ENCODE measurements around the gene LRP1B.
"Not testable (repeated sequence)": the region's sequence is repeated elsewhere in the genome, so short reads cannot be mapped to it uniquely, and the experiment has no call there.

The LRP1B gene

GRCh38 chr2:140354544-140354943 is 1776.3 kb downstream of the LRP1B start:
- DNase-seq, result no peak

GRCh38 chr2:140353541-140353940 is 1777.3 kb downstream of the LRP1B start:
- no peak for DNase-seq

GRCh38 chr2:140351692-140352091 is 1779.1 kb downstream of the LRP1B start:
- no peak for DNase-seq

- no peak for DNase-seq
These were observed 1781.1 kb downstream of the LRP1B start for GRCh38 chr2:140349695-140350094.

- no peak for DNase-seq
These were observed 1782.0 kb downstream of the LRP1B start for GRCh38 chr2:140348826-140349225.

GRCh38 chr2:140344838-140345237 is 1786.0 kb downstream of the LRP1B start:
- DNase-seq, result no peak

- not testable (repeated sequence) for DNase-seq
These were observed 1786.5 kb downstream of the LRP1B start for GRCh38 chr2:140344266-140344665.

- no peak for DNase-seq
These were observed 1792.0 kb downstream of the LRP1B start for GRCh38 chr2:140338795-140339194.

GRCh38 chr2:140337061-140337460 is 1793.8 kb downstream of the LRP1B start:
- no peak for DNase-seq

GRCh38 chr2:140316345-140316744 is 1814.5 kb downstream of the LRP1B start:
- no peak for DNase-seq

- no peak for DNase-seq
These were observed 1818.9 kb downstream of the LRP1B start for GRCh38 chr2:140311905-140312304.

GRCh38 chr2:140308706-140309105 is 1822.1 kb downstream of the LRP1B start:
- DNase-seq, result no peak

GRCh38 chr2:140307532-140307931 is 1823.3 kb downstream of the LRP1B start:
- DNase-seq, result no peak

GRCh38 chr2:140295767-140296166 is 1835.0 kb downstream of the LRP1B start:
- no peak for DNase-seq

GRCh38 chr2:140288726-140289125 is 1842.1 kb downstream of the LRP1B start:
- no peak for DNase-seq

- no peak for DNase-seq
These were observed 1842.6 kb downstream of the LRP1B start for GRCh38 chr2:140288213-140288612.

GRCh38 chr2:140286377-140286776 is 1844.4 kb downstream of the LRP1B start:
- no peak for DNase-seq

- DNase-seq, result not testable (repeated sequence)
These were observed 1853.5 kb downstream of the LRP1B start for GRCh38 chr2:140277344-140277743.

GRCh38 chr2:140276661-140277060 is 1854.2 kb downstream of the LRP1B start:
- no peak for DNase-seq

- DNase-seq, result no peak
These were observed 1855.4 kb downstream of the LRP1B start for GRCh38 chr2:140275427-140275826.

GRCh38 chr2:140274891-140275290 is 1855.9 kb downstream of the LRP1B start:
- DNase-seq, result no peak

GRCh38 chr2:140273958-140274357 is 1856.9 kb downstream of the LRP1B start:
- DNase-seq, result no peak

GRCh38 chr2:140273408-140273807 is 1857.4 kb downstream of the LRP1B start:
- no peak for DNase-seq

GRCh38 chr2:140270224-140270623 is 1860.6 kb downstream of the LRP1B start:
- DNase-seq, result no peak

- DNase-seq, result no peak
These were observed 1861.8 kb downstream of the LRP1B start for GRCh38 chr2:140269000-140269399.

- DNase-seq, result no peak
These were observed 1867.9 kb downstream of the LRP1B start for GRCh38 chr2:140262908-140263307.

Measured in stimulated activated naive CD4-positive, alpha-beta T cell treated with Interleukin-2 at 50 U/mL for 16 hours (primary cell).